Measurements from ENCODE around the gene OR6P1. TPM values are rescaled to one million over a fixed set of nuclear protein-coding genes. Genes with fewer than 3 reads are reported as not detected.

The OR6P1 gene
- total and polyA plus RNA-seq, 2 experiments from 2014 or later: not detected

- in situ Hi-C loops (cut with MboI): no loop called here
Measured at GRCh38 chr1:158552296-158552695, 18.1 kb downstream of the OR6P1 start.

GRCh38 chr1:158547533-158547932, 22.8 kb downstream of the OR6P1 start:
- 68 to 69% methylated on average over 2 of the region's 2 CpGs for WGBS, 2 experiments (ENCODE audit: low coverage in 1 of 2, low lambda C conversion rate in 2 of 2, missing lambda C conversion rate in 2 of 2)
- H3K27ac ChIP-seq: no peak overlapping the region

More at GRCh38 chr1:158552296-158552695, 18.1 kb downstream of the OR6P1 start:
- Histone ChIP-seq H2AFZ (no peak overlapping the region), H3K9me3 (ENCODE audit: low read depth) (no peaks in the 10 kb centered on the region), H3K4me1 (ENCODE audit: insufficient read depth) (no peaks in the 10 kb centered on the region), H3K36me3 (ENCODE audit: low read depth) (no peaks in the 10 kb centered on the region), H4K20me1 (ENCODE audit: insufficient read depth) (no peaks in the 10 kb centered on the region), H3K4me3 (no peak overlapping the region), H3K27me3 (replicated peaks; ENCODE audit: insufficient read depth) (no peaks in the 10 kb centered on the region), H3F3A (ENCODE audit: insufficient read depth) (no peaks in the 10 kb centered on the region), H3K9ac (no peak overlapping the region), H3K79me2 (ENCODE audit: insufficient read depth) (no peaks in the 10 kb centered on the region), H3K4me2 (ENCODE audit: unreplicated experiment) (no peak overlapping the region), H3K9me2 (ENCODE audit: insufficient read depth) (no peaks in the 10 kb centered on the region), H3K27ac (no peak overlapping the region)
- no peak for DNase-seq
- WGBS, 2 experiments (ENCODE audit: low coverage in 1 of 2, low lambda C conversion rate in 2 of 2, missing lambda C conversion rate in 2 of 2): 36 to 41% methylated on average over 1 of the region's 1 CpG
- no peak for TF ChIP-seq EZH2phosphoT487 (IDR thresholded peaks at IDR 0.05; ENCODE audit: insufficient read depth, low read depth)
- no peak for TF ChIP-seq EZH2 (IDR thresholded peaks at IDR 0.05; ENCODE audit: insufficient read depth, poor library complexity, severe bottlenecking)

DNA sequence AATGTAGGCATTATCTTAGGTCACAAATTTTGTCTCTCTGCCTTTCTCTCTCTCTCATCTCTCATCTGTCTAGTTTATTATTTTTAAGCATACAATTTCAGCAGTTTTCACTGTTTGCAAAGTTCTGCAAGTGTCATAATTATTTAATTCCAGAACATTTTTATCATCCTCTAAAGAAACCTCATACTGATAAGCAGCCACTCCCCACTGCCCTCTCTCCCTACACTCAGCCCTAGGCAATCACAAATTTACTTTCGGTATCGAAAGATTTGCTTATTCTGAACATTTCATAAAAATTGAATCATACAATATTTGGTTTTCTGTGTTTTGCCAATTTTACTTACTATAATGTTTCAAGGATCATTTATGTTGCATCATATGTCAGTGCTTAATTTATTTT, 32.8 kb downstream of the OR6P1 start:
- Histone ChIP-seq H3K9me3 (ENCODE audit: low read depth) (no peaks in the 10 kb centered on the region), H3K4me3 (no peak overlapping the region), H3K4me2 (ENCODE audit: unreplicated experiment) (no peak overlapping the region), H2AFZ (no peak overlapping the region), H3K4me1 (ENCODE audit: insufficient read depth) (no peaks in the 10 kb centered on the region), H3K9me2 (ENCODE audit: insufficient read depth) (no peaks in the 10 kb centered on the region), H3K79me2 (ENCODE audit: insufficient read depth) (no peaks in the 10 kb centered on the region), H3F3A (ENCODE audit: insufficient read depth) (no peaks in the 10 kb centered on the region), H4K20me1 (ENCODE audit: insufficient read depth) (no peaks in the 10 kb centered on the region), H3K27ac (no peak overlapping the region), H3K27me3 (replicated peaks; ENCODE audit: insufficient read depth) (no peaks in the 10 kb centered on the region), H3K36me3 (ENCODE audit: low read depth) (no peaks in the 10 kb centered on the region), H3K9ac (no peak overlapping the region)
- no peak for DNase-seq
- TF ChIP-seq EZH2 (IDR thresholded peaks at IDR 0.05; ENCODE audit: insufficient read depth, poor library complexity, severe bottlenecking): no peak
- TF ChIP-seq EZH2phosphoT487 (IDR thresholded peaks at IDR 0.05; ENCODE audit: insufficient read depth, low read depth): no peak
- in situ Hi-C loops (cut with MboI): no loop called here
- WGBS, 2 experiments (ENCODE audit: low coverage in 1 of 2, low lambda C conversion rate in 2 of 2, missing lambda C conversion rate in 2 of 2): 48 to 50% methylated on average over 2 of the region's 2 CpGs

More at GRCh38 chr1:158547533-158547932, 22.8 kb downstream of the OR6P1 start:
- DNase-seq: no peak
- H3K4me1 ChIP-seq (ENCODE audit: insufficient read depth): no peaks in the 10 kb centered on the region
- no peaks in the 10 kb centered on the region for H3F3A ChIP-seq (ENCODE audit: insufficient read depth)
- no peaks in the 10 kb centered on the region for H3K27me3 ChIP-seq (replicated peaks; ENCODE audit: insufficient read depth)
- H3K9me2 ChIP-seq (ENCODE audit: insufficient read depth): no peaks in the 10 kb centered on the region
- H3K9me3 ChIP-seq (ENCODE audit: low read depth): no peaks in the 10 kb centered on the region
- no peak overlapping the region for H2AFZ ChIP-seq
- no peak for TF ChIP-seq EZH2phosphoT487 (IDR thresholded peaks at IDR 0.05; ENCODE audit: insufficient read depth, low read depth)
- no peak for TF ChIP-seq EZH2 (IDR thresholded peaks at IDR 0.05; ENCODE audit: insufficient read depth, poor library complexity, severe bottlenecking)
- no peaks in the 10 kb centered on the region for H3K79me2 ChIP-seq (ENCODE audit: insufficient read depth)
- H3K4me2 ChIP-seq (ENCODE audit: unreplicated experiment): no peak overlapping the region
- H4K20me1 ChIP-seq (ENCODE audit: insufficient read depth): no peaks in the 10 kb centered on the region
- in situ Hi-C loops (cut with MboI): no loop called here
- H3K4me3 ChIP-seq: no peak overlapping the region
- H3K36me3 ChIP-seq (ENCODE audit: low read depth): no peaks in the 10 kb centered on the region
- no peak overlapping the region for H3K9ac ChIP-seq

- no peak overlapping the region for H2AFZ ChIP-seq
- no peaks in the 10 kb centered on the region for H3K4me1 ChIP-seq (ENCODE audit: insufficient read depth)
- H3K4me2 ChIP-seq (ENCODE audit: unreplicated experiment): no peak overlapping the region
- H3K36me3 ChIP-seq (ENCODE audit: low read depth): no peaks in the 10 kb centered on the region
- peaks cover 5% of the 10 kb centered on the region; the same call in 1 of the 2 replicates for H3K27me3 ChIP-seq (replicated peaks; ENCODE audit: insufficient read depth)
- H3K9ac ChIP-seq: no peak overlapping the region
- H3K9me3 ChIP-seq (ENCODE audit: low read depth): no peaks in the 10 kb centered on the region
- no peaks in the 10 kb centered on the region for H3K9me2 ChIP-seq (ENCODE audit: insufficient read depth)
- in situ Hi-C loops (cut with MboI): no loop called here
- TF ChIP-seq EZH2phosphoT487 (IDR thresholded peaks at IDR 0.05; ENCODE audit: insufficient read depth, low read depth) (no peak), EZH2 (IDR thresholded peaks at IDR 0.05; ENCODE audit: insufficient read depth, poor library complexity, severe bottlenecking) (no peak)
- 9% methylated on average over 5 of the region's 5 CpGs for WGBS, 2 experiments (ENCODE audit: low coverage in 1 of 2, low lambda C conversion rate in 2 of 2, missing lambda C conversion rate in 2 of 2)
- no peaks in the 10 kb centered on the region for H4K20me1 ChIP-seq (ENCODE audit: insufficient read depth)
- DNase-seq: no peak
- H3F3A ChIP-seq (ENCODE audit: insufficient read depth): no peaks in the 10 kb centered on the region
- no peaks in the 10 kb centered on the region for H3K79me2 ChIP-seq (ENCODE audit: insufficient read depth)
- no peak overlapping the region for H3K4me3 ChIP-seq
- no peak overlapping the region for H3K27ac ChIP-seq
Measured at GRCh38 chr1:158534496-158534895, 35.9 kb downstream of the OR6P1 start.
